AG09309 (cell line): ENCODE measurements around the gene POLK.

ENCODE experiments used
- DNase-seq: peaks from one replicate; pipeline ENCODE4 v3.0.0-alpha.2; 2010; ENCODE audit warnings: low read depth
- H3K4me3 ChIP-seq: 2 replicates; pipeline ENCODE4 v1.5.1; 2011; ENCODE audit warnings: mild to moderate bottlenecking, low read depth, low read length, moderate library complexity; ENCODE audit not compliant: control insufficient read depth
- TF ChIP-seq, protein P1 (sequence below): IDR thresholded peaks from 2 replicates; pipeline ENCODE4 v1.5.1; 2011; ENCODE audit warnings: mild to moderate bottlenecking, low read depth, low read length, inconsistent platforms; ENCODE audit not compliant: insufficient read depth, control insufficient read depth; ENCODE audit errors: missing control alignments

Gene POLK

DNA sequence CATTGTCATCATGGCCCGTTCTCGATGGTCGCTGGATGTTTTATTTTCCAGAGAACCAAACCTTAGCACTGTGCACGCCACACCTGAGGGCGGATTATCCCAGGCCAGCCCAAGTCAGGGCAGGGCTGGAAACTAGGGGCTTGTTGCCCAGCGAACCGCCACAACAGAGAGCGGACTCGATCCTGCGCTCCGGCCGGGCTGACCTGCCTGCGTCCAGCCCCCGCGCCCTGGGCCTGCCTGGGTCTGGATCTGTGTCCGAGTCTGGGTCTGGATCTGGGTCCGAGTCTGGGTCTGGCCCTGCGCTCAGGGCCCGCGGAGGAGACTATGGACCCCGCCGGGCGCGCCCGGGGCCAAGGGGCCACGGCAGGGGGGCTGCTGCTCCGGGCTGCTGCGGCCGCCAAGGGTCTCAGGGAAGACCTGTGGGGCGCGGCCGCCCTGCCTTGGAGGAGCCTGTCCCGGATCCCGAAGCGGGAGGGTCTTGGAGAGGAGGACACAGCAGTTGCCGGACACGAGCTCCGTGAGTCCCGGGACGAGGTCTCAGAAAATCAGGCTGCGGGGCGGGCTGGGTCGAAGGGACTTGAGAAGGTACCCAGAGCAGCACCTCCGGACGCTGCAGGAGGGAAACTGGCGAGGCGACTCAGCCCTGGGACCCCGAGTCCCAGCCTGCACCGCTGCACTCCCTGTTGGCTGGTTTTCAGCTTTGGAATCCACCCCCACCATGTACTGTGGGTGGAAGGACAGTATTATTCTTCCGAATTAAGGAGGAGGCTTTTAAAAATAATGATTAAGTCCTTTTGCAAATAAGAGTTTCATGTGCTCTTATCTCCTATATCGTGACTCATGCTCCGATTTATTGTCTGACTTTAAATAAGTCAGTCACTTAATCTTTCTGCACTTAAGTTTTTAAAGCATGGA lies 99.9 kb downstream of the POLK start, which contains the start of gene ANKDD1B:
Gene ANKDD1B (plus strand): TSS at position 143 of the 915 bp plus-strand sequence. CDS start 182 bp downstream, at position 325.
- peak within 1 kb of the TSS; percentile 47 for H3K4me3 ChIP-seq
- TF ChIP-seq, protein P1, sequence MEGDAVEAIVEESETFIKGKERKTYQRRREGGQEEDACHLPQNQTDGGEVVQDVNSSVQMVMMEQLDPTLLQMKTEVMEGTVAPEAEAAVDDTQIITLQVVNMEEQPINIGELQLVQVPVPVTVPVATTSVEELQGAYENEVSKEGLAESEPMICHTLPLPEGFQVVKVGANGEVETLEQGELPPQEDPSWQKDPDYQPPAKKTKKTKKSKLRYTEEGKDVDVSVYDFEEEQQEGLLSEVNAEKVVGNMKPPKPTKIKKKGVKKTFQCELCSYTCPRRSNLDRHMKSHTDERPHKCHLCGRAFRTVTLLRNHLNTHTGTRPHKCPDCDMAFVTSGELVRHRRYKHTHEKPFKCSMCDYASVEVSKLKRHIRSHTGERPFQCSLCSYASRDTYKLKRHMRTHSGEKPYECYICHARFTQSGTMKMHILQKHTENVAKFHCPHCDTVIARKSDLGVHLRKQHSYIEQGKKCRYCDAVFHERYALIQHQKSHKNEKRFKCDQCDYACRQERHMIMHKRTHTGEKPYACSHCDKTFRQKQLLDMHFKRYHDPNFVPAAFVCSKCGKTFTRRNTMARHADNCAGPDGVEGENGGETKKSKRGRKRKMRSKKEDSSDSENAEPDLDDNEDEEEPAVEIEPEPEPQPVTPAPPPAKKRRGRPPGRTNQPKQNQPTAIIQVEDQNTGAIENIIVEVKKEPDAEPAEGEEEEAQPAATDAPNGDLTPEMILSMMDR = no peak
- DNase-seq = no peak

DNA sequence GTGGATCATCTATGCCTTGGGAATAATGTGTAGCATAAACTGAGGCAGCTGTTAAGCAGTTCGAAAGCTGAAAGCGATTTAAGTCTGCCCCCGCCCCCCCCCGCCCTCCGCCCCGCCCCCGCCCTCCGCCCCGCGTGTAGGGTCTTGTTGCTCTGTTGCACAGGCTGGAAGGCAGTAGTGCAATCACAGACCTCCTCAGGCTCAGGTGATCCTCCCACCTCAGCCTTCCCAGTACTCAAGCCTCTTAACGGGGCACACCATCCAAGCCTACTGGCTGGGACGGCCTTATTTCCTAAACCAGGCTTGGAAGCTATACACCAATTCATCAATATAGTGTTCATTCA lies 100.5 kb downstream of the POLK start:
- TF ChIP-seq, protein P1 = no peak
- no peak for DNase-seq
- no peak overlapping the region for H3K4me3 ChIP-seq

DNA sequence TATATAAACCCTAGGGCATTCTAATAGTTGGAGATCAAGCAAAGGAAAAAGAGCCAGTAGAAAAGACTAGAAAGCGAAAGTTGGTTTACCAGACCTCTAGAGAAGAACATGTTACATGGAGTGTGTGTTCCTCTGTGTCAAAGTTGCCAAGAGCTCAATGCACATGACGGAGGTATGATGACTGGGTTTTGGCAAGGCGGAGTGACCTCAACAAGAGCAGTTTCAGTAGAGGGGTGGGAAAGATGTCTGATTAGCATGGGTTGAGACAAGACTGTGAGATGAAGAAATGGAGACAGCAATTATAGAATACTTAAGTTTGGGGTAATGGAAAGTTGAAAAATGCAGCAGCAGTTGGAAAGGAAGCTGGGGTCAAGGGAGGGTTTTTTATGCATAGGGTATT lies 101.2 kb downstream of the POLK start:
- H3K4me3 ChIP-seq = no peak overlapping the region
- no peak for DNase-seq
- TF ChIP-seq, protein P1 = no peak

DNA sequence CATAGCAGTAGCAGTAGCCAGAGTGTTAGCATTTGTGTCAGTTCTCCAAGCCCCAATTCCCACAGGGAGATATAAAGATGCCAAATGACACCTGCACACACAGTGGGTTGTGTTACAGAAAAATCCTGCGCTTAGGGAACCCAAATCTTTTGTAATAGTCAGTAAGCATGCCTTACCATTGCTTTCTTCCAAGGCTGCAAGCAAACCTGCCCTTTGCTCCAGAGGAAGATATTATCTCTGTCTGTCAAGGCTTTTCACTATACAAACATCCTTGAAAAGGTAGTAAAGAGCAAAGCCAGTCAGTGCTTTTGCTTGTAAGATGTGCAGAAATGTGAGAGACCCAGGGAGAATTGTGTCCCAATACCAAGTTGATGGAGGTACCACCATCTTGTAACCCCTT lies 102.5 kb downstream of the POLK start:
- no peak for DNase-seq
- TF ChIP-seq, protein P1 = no peak
- no peak overlapping the region for H3K4me3 ChIP-seq

DNA sequence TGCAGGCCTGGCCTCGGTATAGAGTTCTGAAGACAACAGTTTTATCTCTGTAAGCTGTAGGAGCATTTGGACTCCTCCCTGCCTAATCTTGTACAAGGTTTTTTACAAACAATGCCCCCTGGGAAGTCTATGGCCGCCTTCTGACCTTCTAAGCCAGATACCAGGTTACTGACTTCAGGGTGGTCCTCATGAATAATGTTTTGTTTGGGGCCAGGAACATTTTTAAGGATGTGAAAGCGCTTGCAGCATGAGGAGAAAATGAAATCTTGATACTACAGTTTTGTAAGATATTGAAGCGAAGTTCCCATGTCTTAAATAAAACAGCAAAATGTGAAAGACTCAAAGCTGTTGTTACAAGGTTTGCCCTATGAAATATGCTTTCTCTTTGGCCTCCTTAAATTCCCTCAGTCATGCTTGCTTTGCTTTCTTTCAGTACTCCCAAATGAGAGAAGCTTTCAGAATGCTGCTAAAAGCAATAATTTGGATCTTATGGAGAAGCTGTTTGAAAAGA lies 104.7 kb downstream of the POLK start:
- no peak for DNase-seq
- TF ChIP-seq, protein P1 = no peak
- no peak overlapping the region for H3K4me3 ChIP-seq

DNA sequence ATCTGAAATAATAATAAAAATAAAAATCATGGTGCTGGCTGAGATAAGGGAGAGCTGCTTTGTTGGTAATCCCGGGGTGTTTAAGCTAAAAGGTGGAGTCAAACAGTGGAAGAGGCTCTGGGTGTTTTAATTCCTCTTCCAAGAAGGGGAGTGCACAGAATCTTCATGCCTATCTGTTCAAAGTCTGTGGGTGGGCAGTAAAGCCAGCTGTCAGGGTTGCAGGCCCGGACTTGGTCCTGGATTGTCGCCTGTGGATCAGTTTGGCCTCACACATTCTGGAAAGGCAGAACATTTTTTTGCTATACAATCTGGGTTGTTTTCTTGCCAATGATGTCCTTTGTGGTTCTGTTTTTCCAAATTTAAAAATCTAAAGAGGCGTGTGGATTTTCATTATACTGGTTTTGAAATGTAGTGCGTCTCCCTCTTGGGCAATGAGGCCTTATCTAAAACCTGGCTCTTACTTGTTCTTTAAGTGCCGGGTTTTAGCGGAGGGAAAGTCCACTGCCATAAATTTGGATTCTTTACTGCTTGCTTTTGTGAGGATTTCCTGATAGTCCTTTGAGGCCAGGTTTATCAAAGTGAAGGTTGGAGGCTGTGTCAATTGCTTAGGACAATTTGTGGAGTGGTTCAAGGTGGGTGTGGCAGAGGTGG lies 105.4 kb downstream of the POLK start:
- DNase-seq = no peak
- no peak overlapping the region for H3K4me3 ChIP-seq
- TF ChIP-seq, protein P1 = no peak
